LNCAP (cell line): Measurements from ENCODE around the gene LDAH.

Experiments
- CTCF ChIP-seq: fragments of 450-650 bp; IDR thresholded peaks from 2 replicates; pipeline ENCODE4 v1.5.1; 2017; ENCODE audit warnings: mild to moderate bottlenecking

LDAH gene

GRCh38 chr2:20648206-20648605, 174.7 kb downstream of the LDAH start:
- no peak for TF ChIP-seq CTCF

- TF ChIP-seq CTCF, result no peak
Observed at GRCh38 chr2:20647738-20648137, 175.2 kb downstream of the LDAH start.

- no peak for TF ChIP-seq CTCF
Observed at GRCh38 chr2:20647211-20647610, 175.7 kb downstream of the LDAH start.

GRCh38 chr2:20646446-20646845, 176.5 kb downstream of the LDAH start:
- TF ChIP-seq CTCF, result no peak

- no peak for TF ChIP-seq CTCF
Observed at GRCh38 chr2:20645761-20646160, 177.1 kb downstream of the LDAH start.

GRCh38 chr2:20645301-20645701, 177.6 kb downstream of the LDAH start:
- no peak for TF ChIP-seq CTCF

GRCh38 chr2:20643826-20644225, 179.1 kb downstream of the LDAH start:
- TF ChIP-seq CTCF, result no peak

GRCh38 chr2:20643060-20643459, 179.8 kb downstream of the LDAH start:
- TF ChIP-seq CTCF, result no peak
